Activated CD4-positive, CD25-positive, alpha-beta regulatory T cell treated with anti-CD3 and anti-CD28 coated beads, Interleukin-2, amount 50 U/mL, for 16 hours (primary cell): ENCODE data around the gene RPTOR.

Experiments
- DNase-seq: peaks from one replicate; pipeline ENCODE4 v3.0.0-alpha.2; 2020; ENCODE audit warnings: low read depth, low spot score

Gene RPTOR

DNA sequence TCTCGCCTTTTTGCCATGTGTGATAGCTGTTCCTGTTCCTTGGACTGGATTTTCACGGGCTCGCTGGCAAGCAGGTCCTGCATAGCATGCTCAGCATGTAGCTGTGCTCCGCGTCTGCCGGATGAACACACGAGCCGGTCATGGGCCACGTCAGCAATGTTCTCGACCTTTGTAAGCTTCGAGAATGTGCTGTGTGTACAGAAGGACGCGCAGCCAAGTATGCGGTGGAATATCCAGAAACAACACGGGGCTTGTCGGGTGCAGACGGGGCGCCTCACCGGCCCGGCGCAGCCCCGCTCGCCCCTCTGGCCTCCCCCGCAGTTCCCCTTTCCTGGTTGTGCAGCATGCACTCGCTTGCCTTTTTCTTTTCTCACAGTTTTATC lies 42.2 kb downstream of the RPTOR start:
- DNase-seq = no peak

DNA sequence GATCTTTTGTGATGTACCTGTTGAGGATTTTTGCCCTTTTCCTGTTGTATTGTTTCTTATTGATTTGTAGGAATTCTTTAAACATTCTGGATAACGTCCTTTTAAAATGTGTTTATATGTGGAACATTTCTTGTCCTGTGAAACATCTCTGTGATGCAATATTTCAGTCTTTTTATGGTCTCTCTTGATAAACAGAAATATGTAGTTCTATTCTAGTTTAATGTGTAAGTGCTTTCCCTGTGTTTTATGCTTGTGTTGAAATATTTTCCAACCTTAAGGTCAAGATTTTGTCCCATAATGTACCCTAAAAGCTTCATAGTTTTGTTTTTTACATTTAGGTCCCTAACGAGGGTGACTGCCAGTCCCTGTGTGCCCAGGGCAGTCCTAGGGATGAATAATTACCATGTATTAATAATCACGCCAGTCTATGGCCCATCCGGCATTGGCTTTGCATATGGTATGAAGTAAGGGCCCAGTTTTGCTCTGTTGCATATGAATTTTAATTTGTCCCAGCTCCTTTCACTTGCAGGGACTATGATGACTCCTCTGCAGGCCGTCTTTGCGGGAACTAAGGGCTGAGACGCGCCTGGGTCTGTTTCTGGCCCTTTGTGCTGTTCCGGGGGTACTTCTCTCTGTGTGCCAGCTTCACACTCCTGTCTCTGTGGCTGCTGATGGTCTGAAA lies 44.2 kb downstream of the RPTOR start:
- DNase-seq = no peak

DNA sequence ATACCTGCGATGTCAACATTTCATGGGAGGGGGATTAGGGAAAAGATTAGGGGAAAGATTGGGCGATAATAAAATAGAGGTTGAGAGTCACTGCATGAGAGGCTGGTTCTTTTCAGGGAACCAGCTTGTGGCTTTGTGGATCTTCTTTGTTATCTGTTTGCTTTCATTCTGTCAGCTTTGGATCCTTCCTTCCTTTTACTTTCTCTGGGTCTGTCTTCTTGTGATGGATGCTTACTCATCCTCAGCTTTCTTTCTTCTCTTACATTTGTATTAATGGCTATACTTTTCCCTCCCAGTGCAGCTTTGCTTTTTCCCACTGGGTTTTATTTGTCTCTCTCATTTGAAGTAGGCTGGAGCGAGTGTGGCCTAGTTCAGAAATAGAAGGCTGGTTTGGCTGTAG lies 47.1 kb downstream of the RPTOR start:
- no peak for DNase-seq

DNA sequence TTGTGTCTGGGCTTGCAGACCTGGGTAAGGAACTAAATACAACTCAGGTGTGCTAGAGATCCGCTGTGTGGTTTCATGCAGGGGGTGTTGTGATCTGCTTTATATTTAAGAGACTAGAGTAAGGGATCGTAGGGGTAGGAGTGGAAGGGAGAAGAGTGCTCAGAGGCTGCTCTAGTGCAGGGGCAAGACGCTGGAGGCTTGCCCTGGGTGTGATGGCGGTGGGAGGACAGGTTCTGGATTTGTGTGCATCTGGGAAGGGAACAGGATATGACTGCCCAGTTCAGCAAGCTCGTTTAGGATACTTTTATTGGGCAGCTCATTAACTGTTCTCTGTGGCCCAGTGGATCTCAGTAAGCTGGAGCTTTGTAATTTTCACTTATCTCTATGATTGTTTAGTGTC lies 47.6 kb downstream of the RPTOR start:
- DNase-seq = no peak

DNA sequence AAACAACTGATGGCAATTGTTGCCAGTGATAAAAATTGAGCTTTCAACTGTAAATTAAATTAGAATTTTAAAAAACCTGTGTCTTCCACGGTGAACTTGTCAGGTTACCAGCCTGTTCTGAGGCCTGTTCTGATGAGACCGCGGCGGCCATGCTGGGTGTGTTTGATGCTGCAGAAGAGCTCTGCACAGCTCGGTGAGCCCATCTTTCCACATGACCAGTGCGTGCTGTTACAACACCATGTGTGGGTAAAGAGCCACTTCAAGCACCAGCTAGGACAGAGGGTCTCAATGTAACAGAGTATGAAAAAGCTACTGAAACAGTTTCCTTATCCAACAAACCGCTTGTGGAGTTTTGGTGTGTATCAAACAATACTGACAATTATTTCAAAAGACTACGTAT lies 48.5 kb downstream of the RPTOR start:
- no peak for DNase-seq

DNA sequence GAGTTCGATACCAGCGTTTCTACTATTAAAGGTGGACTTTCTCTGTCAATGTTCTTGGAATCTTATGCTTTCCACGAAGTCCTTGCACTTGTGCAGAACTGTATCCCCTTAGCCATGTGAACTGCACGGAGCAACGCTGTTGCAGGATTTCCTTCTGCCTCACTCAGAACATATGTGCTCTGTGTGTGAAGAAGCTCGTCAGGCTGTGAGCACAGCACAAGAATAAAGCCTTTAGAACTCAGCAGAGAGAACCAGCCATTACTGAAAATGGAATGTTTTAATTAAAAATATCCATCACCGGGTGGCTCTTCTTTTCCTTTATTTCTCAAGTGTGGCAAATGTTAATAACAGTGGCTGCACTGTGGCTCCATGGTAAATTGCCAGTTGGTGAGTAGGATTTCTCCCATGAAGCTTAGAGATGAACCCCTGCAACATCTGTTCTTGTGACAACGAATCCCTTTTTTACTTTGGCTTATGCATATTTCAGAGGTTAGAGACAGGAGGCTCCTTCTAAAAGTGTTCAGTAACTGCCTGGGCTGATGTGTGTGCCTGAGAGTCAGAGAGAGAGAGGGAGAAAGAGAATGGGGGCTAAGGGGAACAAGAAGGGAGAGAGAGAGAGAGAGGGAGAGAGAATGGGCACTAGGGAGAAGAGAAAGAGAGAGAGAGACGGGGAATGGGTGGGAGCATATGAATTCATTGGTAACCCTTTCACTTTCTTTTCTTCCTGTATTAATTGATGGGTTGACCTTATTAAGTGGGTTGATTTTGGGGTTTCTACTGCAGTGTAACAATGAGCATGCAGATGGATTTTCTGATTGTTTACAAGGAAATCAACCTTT lies 50.0 kb downstream of the RPTOR start:
- DNase-seq = no peak

DNA sequence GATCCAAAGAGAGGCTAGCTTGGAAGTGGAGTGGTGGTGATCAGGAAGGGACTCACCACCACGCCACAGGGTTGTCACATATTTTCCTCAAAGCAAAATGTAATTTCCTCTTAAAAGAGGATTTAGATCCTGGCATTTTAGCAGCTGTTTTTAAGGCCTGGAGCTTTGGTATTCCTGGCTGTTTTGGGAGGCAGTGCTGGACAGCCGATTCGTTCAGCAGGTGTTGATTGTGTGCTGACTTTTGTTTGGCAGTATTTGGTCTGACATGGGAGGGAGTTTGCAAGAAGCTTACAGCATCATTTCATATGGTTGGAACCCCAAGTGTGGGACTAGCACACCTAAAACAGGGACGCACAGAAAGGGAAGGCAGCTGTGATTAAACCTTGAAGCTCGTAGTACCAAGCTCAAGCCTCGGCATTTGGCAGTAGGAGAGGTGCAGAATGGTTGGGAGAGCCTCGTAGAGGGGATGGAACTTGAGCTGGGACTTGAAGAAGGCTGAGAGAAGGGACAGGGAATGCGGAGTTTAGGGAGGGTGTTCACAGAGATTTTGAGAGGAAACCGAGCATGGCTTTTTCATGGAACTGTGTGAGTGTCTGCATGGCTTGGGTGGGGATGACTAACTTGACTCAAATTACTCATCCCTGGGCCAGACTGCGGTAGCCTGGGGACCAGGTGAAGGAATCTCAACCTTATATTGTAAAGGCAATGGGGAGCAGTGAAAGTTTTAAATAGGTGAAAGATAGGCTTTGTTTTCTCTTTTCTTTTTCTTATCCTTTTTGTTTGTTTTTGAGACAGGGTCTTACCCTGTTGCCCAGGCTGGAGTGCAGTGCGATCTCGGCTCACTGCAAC lies 52.3 kb downstream of the RPTOR start:
- no peak for DNase-seq

DNA sequence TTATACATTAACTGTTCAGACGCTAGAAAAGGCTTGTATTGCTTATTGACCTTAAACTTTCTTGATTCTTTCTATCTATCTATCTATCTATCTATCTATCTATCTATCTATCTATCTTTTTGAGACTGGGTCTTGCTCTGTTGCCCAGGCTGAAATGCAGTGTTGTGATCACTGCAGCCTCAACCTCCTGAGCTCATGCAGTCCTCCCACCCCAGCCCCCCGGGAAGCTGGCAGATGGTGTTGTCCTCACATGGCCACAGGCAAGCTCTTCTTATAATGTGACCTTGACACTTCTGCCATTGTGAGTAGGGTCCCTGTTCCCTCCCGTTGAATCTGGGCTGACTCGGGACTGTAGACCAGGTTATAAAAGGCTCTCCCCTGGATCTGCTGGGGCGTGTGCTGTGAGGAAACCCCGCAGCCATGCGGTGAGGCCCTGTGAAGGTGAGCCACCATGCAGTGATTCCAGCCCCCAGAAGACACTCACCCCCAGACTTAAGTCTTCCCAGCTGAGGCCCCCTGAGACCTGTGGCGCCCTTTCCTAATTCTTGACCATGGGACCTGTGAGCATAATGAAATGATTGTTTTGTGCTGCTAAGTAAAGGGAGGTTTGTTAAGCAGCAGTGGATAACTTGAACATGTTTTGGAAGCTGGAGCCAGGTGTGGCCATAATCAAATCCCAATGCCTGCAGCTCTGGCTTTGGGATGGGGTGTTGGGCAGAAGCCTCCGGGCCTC lies 54.3 kb downstream of the RPTOR start:
- DNase-seq = no peak

DNA sequence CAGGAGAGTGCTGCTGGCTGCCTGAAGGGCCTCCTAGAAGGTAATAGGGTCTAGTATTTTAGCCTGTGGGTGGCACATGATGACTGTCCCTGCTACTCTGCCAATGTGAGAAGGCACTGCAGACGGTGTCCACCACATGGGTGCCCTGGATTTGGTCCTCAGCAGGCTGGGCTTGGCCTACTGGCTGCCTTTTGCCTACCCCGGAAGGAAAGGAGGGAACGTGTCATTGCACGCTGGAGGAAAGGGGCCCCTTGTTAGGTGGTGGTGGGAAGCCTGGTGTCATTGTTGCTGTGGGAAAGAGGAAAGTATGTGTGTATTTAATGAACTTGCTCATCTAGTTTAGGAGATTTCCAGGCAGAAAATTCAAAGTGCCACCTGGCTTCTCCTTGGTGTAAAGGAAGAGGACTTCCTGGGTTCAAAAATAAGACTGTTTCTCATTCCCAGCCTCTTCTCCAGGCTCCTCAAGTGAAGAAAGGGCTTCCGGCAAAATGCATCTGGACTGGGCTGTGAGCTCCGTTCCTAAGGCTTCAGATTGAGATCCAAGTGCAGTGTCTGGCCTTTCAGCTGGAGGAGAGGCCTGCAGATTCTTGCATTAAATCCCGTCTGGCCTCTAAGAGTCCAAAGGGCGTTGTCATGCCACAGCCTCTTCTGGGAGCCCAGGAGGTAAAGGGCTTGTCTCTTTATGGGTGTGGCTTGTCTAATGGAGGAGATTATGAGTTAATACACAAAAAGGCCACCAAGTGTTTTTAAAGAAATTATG lies 55.1 kb downstream of the RPTOR start:
- no peak for DNase-seq

DNA sequence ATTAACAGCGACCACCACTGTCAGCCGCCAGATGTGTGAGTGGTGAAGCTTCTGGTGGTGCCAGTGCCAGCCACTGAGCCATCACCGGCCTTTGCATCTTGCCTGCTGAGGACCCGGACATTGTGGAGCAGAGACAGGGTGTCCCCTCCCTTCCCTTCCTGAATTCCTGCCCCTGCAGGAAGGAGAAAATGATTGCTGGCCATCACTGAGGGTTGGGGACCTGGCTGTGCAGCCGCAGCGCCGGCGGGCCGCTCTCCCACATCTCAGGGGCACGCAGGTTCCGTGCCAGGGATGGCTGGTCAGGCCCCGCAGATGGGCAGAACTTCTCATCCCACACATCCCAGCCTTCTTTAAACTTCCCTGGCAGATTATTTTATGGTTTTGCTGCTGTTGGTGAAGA lies 56.5 kb downstream of the RPTOR start:
- DNase-seq = no peak

DNA sequence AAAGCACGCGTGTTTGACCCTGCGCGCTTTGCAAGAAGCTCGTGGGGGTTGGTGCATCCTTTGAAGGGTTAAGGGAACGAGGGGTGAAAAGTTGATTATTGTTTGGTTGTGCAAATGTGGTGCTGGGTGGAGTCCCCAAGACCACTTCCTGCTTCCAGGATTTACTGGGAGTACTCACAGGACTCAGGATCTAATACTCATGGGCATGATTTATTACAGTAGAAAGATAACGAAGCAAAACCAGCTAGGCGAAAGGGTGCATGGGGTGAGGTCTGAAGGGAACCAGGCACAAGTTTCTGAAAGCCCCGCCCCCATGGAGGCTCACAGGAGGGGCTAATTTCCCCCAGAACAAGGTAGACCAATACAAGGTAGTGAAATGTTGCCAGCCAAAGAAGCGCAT lies 58.8 kb downstream of the RPTOR start:
- no peak for DNase-seq

DNA sequence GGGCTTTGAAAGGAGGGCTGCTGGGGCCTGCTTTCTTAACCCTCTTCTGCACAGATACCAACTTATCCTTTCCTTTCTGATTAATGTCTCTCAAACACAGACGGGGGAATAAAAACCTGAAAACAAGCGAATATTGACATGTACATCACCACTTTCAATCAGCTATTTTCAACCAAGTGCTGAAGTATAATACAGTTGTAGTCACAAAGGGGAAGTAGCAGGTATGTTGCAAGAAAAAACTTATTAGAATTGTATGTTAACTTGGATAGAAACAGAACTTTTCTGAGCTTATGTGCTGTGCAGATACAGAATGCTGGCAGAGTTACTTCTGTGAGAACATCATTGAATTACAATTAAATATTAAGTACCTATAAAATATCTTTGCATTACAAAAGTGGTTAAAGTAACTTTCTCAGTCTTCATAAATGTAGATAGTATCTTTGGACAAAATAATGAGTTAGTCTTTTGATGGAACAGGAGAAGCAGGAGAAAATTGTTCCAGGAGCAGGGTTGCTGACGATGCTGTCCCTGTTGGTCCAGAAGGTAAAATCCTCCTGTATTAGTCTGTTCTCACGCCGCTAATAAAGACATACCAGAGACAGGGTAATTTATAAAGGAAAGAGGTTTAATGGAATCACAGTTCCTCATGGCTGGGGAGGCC lies 59.5 kb downstream of the RPTOR start:
- DNase-seq = no peak

DNA sequence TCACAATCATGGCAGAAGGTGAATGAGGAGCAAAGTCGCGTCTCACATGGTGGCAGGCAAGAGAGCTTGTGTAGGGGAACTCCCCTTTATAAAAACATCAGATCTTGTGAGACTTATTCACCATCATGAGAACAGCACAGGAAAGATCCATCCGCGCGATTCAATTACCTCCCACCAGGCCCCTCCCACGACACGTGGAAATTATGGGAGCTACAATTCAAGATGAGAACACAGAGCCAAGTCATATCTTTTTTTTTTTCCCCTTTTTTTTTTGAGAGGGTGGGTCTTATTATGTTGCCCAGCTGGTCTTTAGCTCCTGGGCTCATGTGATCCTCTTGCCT lies 60.0 kb downstream of the RPTOR start:
- no peak for DNase-seq

DNA sequence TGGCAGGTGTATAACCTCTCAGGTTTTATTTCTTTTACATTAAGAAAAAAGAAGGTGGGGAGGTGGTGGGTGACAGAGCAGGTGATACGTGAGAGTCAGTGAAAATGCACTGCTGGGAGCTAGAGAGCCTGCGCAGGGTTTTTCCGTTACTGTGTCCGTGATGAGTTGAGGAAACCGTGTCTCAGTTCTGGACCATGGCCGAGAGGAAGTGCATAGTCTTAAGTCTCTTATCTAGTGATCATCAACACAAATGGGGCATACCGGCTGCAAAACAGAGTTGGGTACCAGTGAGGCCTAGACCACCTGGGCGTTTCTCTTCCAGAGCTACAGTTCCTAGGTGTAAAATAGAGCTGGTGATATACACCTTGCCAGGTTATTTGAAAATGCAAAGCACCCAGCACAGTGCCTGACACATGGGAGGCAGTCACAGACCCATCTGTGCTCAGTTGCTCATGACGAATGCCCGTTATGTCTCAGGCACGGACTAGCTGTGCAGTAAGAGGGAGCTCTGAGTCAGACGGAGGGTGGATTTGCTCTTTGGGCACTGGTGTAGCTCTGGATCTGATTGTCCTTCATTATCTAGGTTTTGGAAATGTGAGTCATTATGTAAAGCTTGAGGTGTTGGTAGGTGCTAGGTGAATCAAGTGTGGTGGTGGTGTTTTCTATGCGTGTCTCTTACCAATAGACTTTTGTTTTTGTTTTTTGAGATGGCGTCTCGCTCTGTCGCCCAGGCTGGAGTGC lies 60.9 kb downstream of the RPTOR start:
- peak; percentile 49 for DNase-seq

DNA sequence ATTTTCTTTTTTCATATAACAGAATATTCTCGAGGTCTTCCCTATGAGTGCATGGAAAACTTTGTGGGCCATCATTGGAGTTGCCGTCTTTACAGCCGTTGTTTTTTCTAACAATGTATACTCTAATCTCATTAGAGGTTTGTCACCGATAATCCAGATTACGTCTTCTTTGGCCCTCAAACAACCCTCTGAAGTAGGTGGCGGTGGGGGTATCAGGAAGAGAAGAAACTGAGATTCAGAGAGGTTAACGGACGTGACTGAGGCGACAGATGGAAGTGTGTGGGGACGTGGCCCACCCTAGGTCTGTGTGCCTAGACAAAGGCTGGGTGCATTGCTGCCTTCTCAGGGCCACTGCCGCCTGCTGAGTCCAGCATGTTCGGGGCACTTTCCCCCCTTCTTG lies 63.7 kb downstream of the RPTOR start:
- no peak for DNase-seq

DNA sequence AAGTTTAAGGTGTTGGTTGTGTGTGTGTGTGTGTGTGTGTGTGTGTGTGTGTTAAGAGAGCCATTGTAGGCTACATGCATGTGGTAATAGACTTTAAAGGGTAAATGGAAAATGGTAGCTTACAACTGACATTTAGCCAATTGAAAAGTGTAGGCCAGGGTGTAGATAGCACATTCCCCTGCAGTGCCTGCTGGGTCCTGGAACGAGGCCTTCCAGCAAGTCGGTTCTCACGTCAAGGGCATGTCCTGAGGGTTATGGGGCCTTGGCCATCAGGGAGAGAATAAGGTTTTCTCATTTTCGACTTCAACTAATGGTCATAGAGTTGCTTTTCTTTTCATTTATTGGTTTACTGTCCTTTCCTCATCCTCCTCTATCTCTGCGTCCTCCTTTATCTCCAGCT lies 65.1 kb downstream of the RPTOR start:
- no peak for DNase-seq

DNA sequence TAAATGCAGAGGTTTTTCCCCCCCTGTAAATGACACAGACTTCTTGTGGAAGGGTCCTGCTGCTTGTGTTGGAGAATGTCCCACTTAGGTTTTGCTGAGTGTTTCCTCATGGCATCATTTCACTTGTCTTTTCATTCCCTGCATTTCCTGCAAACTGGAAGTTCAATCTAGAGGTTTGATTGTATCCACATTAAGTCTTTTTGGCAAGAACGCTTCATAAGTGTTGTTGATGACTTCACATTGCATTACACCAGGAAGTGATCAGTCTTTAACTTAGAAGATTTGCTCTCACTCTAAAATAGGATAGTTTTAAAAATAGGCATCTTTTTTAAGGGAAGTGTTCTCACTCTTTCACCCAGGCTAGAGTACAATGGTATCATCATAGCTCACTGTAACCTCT lies 67.2 kb downstream of the RPTOR start:
- no peak for DNase-seq

DNA sequence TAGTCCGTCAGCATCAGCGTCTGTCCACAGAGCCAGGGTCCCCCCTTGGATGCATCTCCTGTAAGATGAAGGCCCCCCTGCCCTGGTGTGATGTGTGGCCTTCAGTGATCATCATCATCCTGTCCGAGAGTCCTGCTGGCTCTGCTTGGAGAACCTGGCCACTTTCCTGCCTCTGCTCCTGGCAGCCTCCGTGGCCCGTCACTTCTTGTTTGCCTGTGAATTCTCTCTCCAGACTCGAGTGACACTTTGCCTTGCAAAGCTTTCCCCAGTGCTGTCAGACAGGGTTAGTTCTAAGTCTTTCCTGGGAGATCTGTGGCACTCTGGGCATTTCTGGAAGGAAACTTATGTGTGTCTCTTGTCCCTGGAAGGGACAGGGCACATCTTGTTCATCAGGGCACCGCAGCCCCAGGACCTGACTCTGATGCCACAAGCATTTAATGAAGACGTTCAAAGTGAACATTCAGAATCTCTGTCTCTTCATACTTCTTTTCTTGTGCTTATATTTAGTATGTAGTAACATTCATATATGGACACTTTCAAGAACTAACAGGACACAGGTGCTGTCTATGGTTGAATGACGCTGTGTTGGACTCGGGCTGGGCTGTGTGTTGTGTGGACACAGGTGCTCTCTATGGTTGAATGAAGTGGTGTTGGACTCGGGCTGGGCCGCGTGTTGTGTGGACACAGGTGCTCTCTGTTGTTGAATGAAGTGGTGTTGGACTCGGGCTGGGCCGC lies 68.5 kb downstream of the RPTOR start:
- no peak for DNase-seq

DNA sequence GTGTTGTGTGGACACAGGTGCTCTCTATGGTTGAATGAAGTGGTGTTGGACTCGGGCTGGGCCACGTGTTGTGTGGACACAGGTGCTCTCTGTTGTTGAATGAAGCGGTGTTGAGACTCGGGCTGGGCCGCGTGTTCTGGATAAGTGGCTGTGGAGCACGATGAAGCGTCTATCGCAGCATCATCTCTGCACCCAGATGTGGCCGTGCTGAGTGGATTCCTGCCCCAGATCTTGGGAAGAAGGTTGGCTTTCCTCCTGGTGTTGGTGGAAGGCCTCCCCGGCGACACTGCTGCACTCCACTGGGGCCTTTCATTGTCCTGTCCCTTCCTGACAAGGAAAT lies 69.1 kb downstream of the RPTOR start:
- no peak for DNase-seq
